GM18507 (cell line): ENCODE measurements around the gene MARS1.

Source experiments
- DNase-seq: peaks from one replicate; pipeline ENCODE4 v3.0.0; 2011; ENCODE audit warnings: low read depth; ENCODE audit not compliant: insufficient read length; ENCODE audit errors: extremely low spot score
- FAIRE-seq: peaks from 2 replicates; lab custom pipeline; 2011; peaks lifted over from hg19 to GRCh38; lab: Jason Lieb, UNC

Gene MARS1

GRCh38 chr12:57524814-57525614 is 37.1 kb downstream of the MARS1 start:
- no peak for DNase-seq
- no peak for FAIRE-seq

- DNase-seq (no peak), FAIRE-seq (no peak)
Measured at GRCh38 chr12:57525615-57526383, 37.9 kb downstream of the MARS1 start.

GRCh38 chr12:57526477-57527126 is 38.7 kb downstream of the MARS1 start:
- no peak for FAIRE-seq

GRCh38 chr12:57527184-57527583 is 39.3 kb downstream of the MARS1 start:
- FAIRE-seq (no peak), DNase-seq (no peak)

More at GRCh38 chr12:57526477-57527126, 38.7 kb downstream of the MARS1 start:
- no peak for DNase-seq

- DNase-seq, result no peak
- no peak for FAIRE-seq
Measured at GRCh38 chr12:57528176-57528575, 40.3 kb downstream of the MARS1 start.

GRCh38 chr12:57528831-57529555 is 41.1 kb downstream of the MARS1 start:
- FAIRE-seq (no peak), DNase-seq (no peak)

GRCh38 chr12:57529831-57530230 is 42.0 kb downstream of the MARS1 start:
- DNase-seq, result no peak

GRCh38 chr12:57530396-57531142 is 42.7 kb downstream of the MARS1 start:
- FAIRE-seq, result no peak
- DNase-seq, result no peak

More at GRCh38 chr12:57529831-57530230, 42.0 kb downstream of the MARS1 start:
- no peak for FAIRE-seq

- DNase-seq (no peak), FAIRE-seq (no peak)
Measured at GRCh38 chr12:57531836-57532235, 44.0 kb downstream of the MARS1 start.

GRCh38 chr12:57533108-57533507 is 45.2 kb downstream of the MARS1 start:
- no peak for DNase-seq
- FAIRE-seq, result no peak

- DNase-seq, result no peak
- no peak for FAIRE-seq
Measured at GRCh38 chr12:57534250-57534649, 46.4 kb downstream of the MARS1 start.

GRCh38 chr12:57534991-57535543 is 47.2 kb downstream of the MARS1 start:
- FAIRE-seq (no peak), DNase-seq (no peak)

- DNase-seq (no peak), FAIRE-seq (no peak)
Measured at GRCh38 chr12:57535764-57536596, 48.1 kb downstream of the MARS1 start.

GRCh38 chr12:57536597-57536942 is 48.7 kb downstream of the MARS1 start:
- FAIRE-seq (no peak), DNase-seq (no peak)

- DNase-seq (no peak), FAIRE-seq (no peak)
Measured at GRCh38 chr12:57539134-57539768, 51.4 kb downstream of the MARS1 start.

GRCh38 chr12:57541001-57541400 is 53.1 kb downstream of the MARS1 start:
- FAIRE-seq, result no peak

GRCh38 chr12:57541717-57542116 is 53.8 kb downstream of the MARS1 start:
- DNase-seq, result no peak
- FAIRE-seq, result no peak

More at GRCh38 chr12:57541001-57541400, 53.1 kb downstream of the MARS1 start:
- DNase-seq, result no peak
